ENCODE results near the gene CLINT1. TPM values are rescaled to one million over a fixed set of nuclear protein-coding genes. Genes with fewer than 3 reads are reported as not detected.

The CLINT1 gene
- polyA plus RNA-seq, 2 of the 4 experiments (the other 2 are of a cell fraction), result 89.7 to 185 TPM

GRCh38 chr5:157874861-157875260, 15.9 kb upstream of the CLINT1 start:
- WGBS (ENCODE audit: missing lambda C conversion rate), result 86% methylated on average over 5 of the region's 5 CpGs
- TF ChIP-seq HMGXB4 (CRISPR knock-in tag; IDR thresholded peaks at IDR 0.05; ENCODE audit: borderline replicate concordance), result no peak
- no peak for TF ChIP-seq RFX5 (IDR thresholded peaks at IDR 0.05)
- no peak for TF ChIP-seq MAFK (IDR thresholded peaks at IDR 0.05; ENCODE audit: partially characterized antibody)
- TF ChIP-seq CBX2 (IDR thresholded peaks at IDR 0.05; ENCODE audit: borderline replicate concordance, low read depth), result no peak
- TF ChIP-seq ZFP36 (IDR thresholded peaks at IDR 0.05; ENCODE audit: borderline replicate concordance, partially characterized antibody), result no peak
- no peak for TF ChIP-seq USF2 (IDR thresholded peaks at IDR 0.05)
- no peak for TF ChIP-seq KDM1A (IDR thresholded peaks at IDR 0.05; ENCODE audit: low read depth)
- TF ChIP-seq NR3C1 (IDR thresholded peaks at IDR 0.05), result no peak
- TF ChIP-seq RARB (CRISPR knock-in tag; IDR thresholded peaks at IDR 0.05), result no peak
- TF ChIP-seq ZC3H11A (IDR thresholded peaks at IDR 0.05), result no peak
- TF ChIP-seq CEBPB (IDR thresholded peaks at IDR 0.05), result no peak
- no peak for TF ChIP-seq CHD2 (IDR thresholded peaks at IDR 0.05; ENCODE audit: low read length, partially characterized antibody)
- no peak for ATAC-seq

GRCh38 chr5:157870837-157871834, 12.2 kb upstream of the CLINT1 start:
- peak; percentile 85 to 95 for ATAC-seq
- Histone ChIP-seq H3K9me3 (0 out of 3 replicates have a peak, but pooled peaks cover 5% of the 10 kb centered on the region), H3K27ac (peak overlapping the region; percentile 83 to 91), H3K4me3 (no peak overlapping the region), H3K4me1 (peaks cover 34% of the 10 kb centered on the region), H3K4me2 (peak overlapping the region; percentile 83)
- 11% methylated on average over 7 of the region's 7 CpGs for whole genome bisulfite sequencing (ENCODE audit: missing lambda C conversion rate)
- peak; percentile 76 to 93 for DNase-seq (ENCODE audit: low read depth in 1 of 2, low spot score in 1 of 2)
- ChIA-PET POLR2A (interaction anchor here (1.5 to 1.9 kb wide), 2 partner anchors 12 to 15 kb away, joined by 3 to 13 read pairs; partner anchors contain the start of gene CLINT1), CTCF (interaction anchor here (1.0 to 2.6 kb wide), 6 partner anchors 12 to 124 kb away, joined by 3 to 16 read pairs (median 4); partner anchors contain the start of gene CLINT1)
- FAIRE-seq, result peak; percentile 18
- no peak for TF ChIP-seq FOSB (CRISPR knock-in tag; IDR thresholded peaks at IDR 0.05)
- TF ChIP-seq MYC (IDR thresholded peaks at IDR 0.05; ENCODE audit: borderline replicate concordance, low read length), result 0 out of 2 replicates have a peak, but pooled peaks have one; percentile 22
- TF ChIP-seq JUN (IDR thresholded peaks at IDR 0.05), result peak; percentile 49 to 50; a peak in 3 of 5 replicates
- TF ChIP-seq E2F6 (IDR thresholded peaks at IDR 0.05; ENCODE audit: borderline replicate concordance, low read depth), result no peak
- no peak for TF ChIP-seq SMC3 (IDR thresholded peaks at IDR 0.05)
- no peak for TF ChIP-seq USF2 (IDR thresholded peaks at IDR 0.05)
- peak; percentile 83 for TF ChIP-seq MAFK (IDR thresholded peaks at IDR 0.05; ENCODE audit: partially characterized antibody)
- TF ChIP-seq PBX3 (IDR thresholded peaks at IDR 0.05), result no peak
- TF ChIP-seq CEBPB (IDR thresholded peaks at IDR 0.05), result peak; percentile 88 to 94
- no peak for TF ChIP-seq ZFP36 (IDR thresholded peaks at IDR 0.05; ENCODE audit: borderline replicate concordance, partially characterized antibody)
- no peak; the same call in 1 of the 2 replicates for TF ChIP-seq ZSCAN20 (CRISPR knock-in tag; IDR thresholded peaks at IDR 0.05)
- no peak for TF ChIP-seq REST (IDR thresholded peaks at IDR 0.05)
- TF ChIP-seq SREBF2 (IDR thresholded peaks at IDR 0.05), result no peak
- TF ChIP-seq CTCF (IDR thresholded peaks at IDR 0.05), result peak; percentile 16; the same call in 1 of the 3 replicates

More at GRCh38 chr5:157874861-157875260, 15.9 kb upstream of the CLINT1 start:
- no peak overlapping the region for H3K4me2 ChIP-seq
- H3K4me3 ChIP-seq, result no peak overlapping the region
- peak overlapping the region in 1 of 2 experiments; percentile 50; a peak in 2 of 6 replicates for H3K27ac ChIP-seq
- DNase-seq (ENCODE audit: low read depth in 1 of 2, low spot score in 1 of 2) (no peak), FAIRE-seq (no peak)
- peaks cover 24% of the 10 kb centered on the region for H3K4me1 ChIP-seq
- ChIA-PET POLR2A (no interaction called here), CTCF (interaction anchor here (1.6 kb wide), 1 partner anchor 74 kb away, joined by 4 read pairs; no protein-coding TSS in a partner anchor)
- no peaks in the 10 kb centered on the region for H3K9me3 ChIP-seq
